ENCODE measurements around the gene SFI1.

- TF ChIP-seq CTCF (optimal IDR thresholded peaks at IDR 0.05 in 1 of 3, IDR thresholded peaks at IDR 0.05 in 1 of 3, conservative IDR thresholded peaks at IDR 0.05 in 1 of 3; ENCODE audit: extremely low read depth in 1 of 3, insufficient read depth in 2 of 3, low read length in 3 of 3): no peak
- no peak for TF ChIP-seq EZH2 (IDR thresholded peaks at IDR 0.05; ENCODE audit: low read length)
These were observed 19.0 kb upstream of the SFI1 start for GRCh38 chr22:31477329-31477728.
